GM12878 (cell line): ENCODE results near the gene OR2L5. TPM values are rescaled to one million over a fixed set of nuclear protein-coding genes. Genes with fewer than 3 reads are reported as not detected.

ENCODE experiments used
- ATAC-seq: fragments of 200-7000 bp; cut with Tn5 transposase; 3 replicates; pipeline ENCODE4 v1.9.1; 2020; ENCODE audit warnings: mild to moderate bottlenecking, moderate library complexity
- BruUV-seq: library from RNA; stranded (reverse); fragments of 400-500 nt; replicated peaks from 2 replicates; lab custom pipeline; 2021; lab: Mats Ljungman, UMichigan
- CTCF ChIA-PET: fragments of 300-600 bp; sonication (Branson Sonifier 250); formaldehyde crosslinking; extraction: SDS; loops from one replicate; lab custom pipeline; 2021; ENCODE audit warnings: inconsistent platforms; lab: Yijun Ruan, JAX
- POLR2A ChIA-PET: fragments of 350-600 bp; formaldehyde crosslinking; extraction: SDS; loops from one replicate; lab custom pipeline; 2021; ENCODE audit warnings: inconsistent platforms; lab: Charles Lee
- RAD21 ChIA-PET: fragments of 300-600 bp; sonication (Branson Sonifier 250); formaldehyde crosslinking; loops from one replicate; lab custom pipeline; 2023; ENCODE audit warnings: antibody characterized with exemption; ENCODE audit not compliant: unreplicated experiment; lab: Charles Lee
- SMC1A ChIA-PET: fragments of 300-600 bp; sonication (Branson Sonifier 250); formaldehyde crosslinking; loops from one replicate; lab custom pipeline; 2023; ENCODE audit not compliant: unreplicated experiment, uncharacterized antibody; lab: Charles Lee
- DNase-seq: peaks from one replicate; pipeline ENCODE4 v3.0.0-alpha.2; 2011; ENCODE audit warnings: low read depth, low spot score
- FAIRE-seq: peaks from 3 replicates; lab custom pipeline; 2011; peaks lifted over from hg19 to GRCh38; lab: Jason Lieb, UNC
- H2AFZ ChIP-seq: 2 replicates; pipeline ENCODE4 v1.6.0; 2011; ENCODE audit warnings: low read depth, low read length, control low read depth; ENCODE audit not compliant: control insufficient read depth
- H3K27ac ChIP-seq: 2 replicates; pipeline ENCODE4 v1.5.1; 2011; ENCODE audit warnings: control low read depth; ENCODE audit not compliant: control insufficient read depth, insufficient read depth
- H3K27me3 ChIP-seq, 2 experiments: replicated peaks in 1 of 2; 2 replicates each; pipeline versions ENCODE4 v1.6.0 to v1.6.1; 2011; ENCODE audit warnings: low read length in 1 of 2; ENCODE audit not compliant: control insufficient read depth in 2 of 2, insufficient read depth in 2 of 2
- H3K36me3 ChIP-seq, 2 experiments: 2 replicates each; pipeline ENCODE4 v1.5.1; 2011; ENCODE audit warnings: low read length in 1 of 2; ENCODE audit not compliant: control insufficient read depth in 2 of 2, insufficient read depth in 2 of 2
- H3K4me1 ChIP-seq: 2 replicates; pipeline ENCODE4 v1.6.1; 2011; ENCODE audit warnings: mild to moderate bottlenecking, low read length, moderate library complexity, mixed read lengths; ENCODE audit not compliant: control insufficient read depth, insufficient read depth
- H3K4me2 ChIP-seq: 2 replicates; pipeline ENCODE4 v1.6.0; 2011; ENCODE audit warnings: control low read depth; ENCODE audit not compliant: control insufficient read depth, insufficient read depth
- H3K4me3 ChIP-seq: fragments of 200-600 bp; sonication (generic); 2 replicates; pipeline ENCODE4 v1.5.1; 2016
- H3K79me2 ChIP-seq: 2 replicates; pipeline ENCODE4 v1.6.0; 2011; ENCODE audit warnings: low read length; ENCODE audit not compliant: control insufficient read depth, insufficient read depth
- H3K9ac ChIP-seq: 2 replicates; pipeline ENCODE4 v1.8.0; 2011; ENCODE audit warnings: low read length, control low read depth, mixed read lengths; ENCODE audit not compliant: control insufficient read depth, insufficient read depth
- H3K9me3 ChIP-seq: replicated peaks from 3 replicates; pipeline ENCODE4 v1.5.1; 2011; ENCODE audit warnings: mild to moderate bottlenecking, low read length; ENCODE audit not compliant: control insufficient read depth, insufficient read depth
- H4K20me1 ChIP-seq: 2 replicates; pipeline ENCODE4 v1.6.0; 2011; ENCODE audit not compliant: control insufficient read depth, insufficient read depth
- BRCA1 ChIP-seq: IDR thresholded peaks from 2 replicates; pipeline ENCODE4 v1.6.1; 2011; ENCODE audit warnings: low read depth, low read length, improper control_type of control experiment
- ETV6 ChIP-seq, 2 experiments: fragments of 450-650 bp in 1 of 2; IDR thresholded peaks in 1 of 2; conservative IDR thresholded peaks in 1 of 2; 2 replicates each; pipeline ENCODE4 v1.6.1; 2014; ENCODE audit warnings: antibody characterized with exemption in 1 of 2, borderline replicate concordance in 1 of 2, low read depth in 1 of 2, mild to moderate bottlenecking in 1 of 2, moderate library complexity in 1 of 2
- KLF5 ChIP-seq: fragments of 450-650 bp; IDR thresholded peaks from 2 replicates; pipeline ENCODE4 v1.6.1; 2014; ENCODE audit warnings: mild to moderate bottlenecking; ENCODE audit not compliant: partially characterized antibody
- MYC ChIP-seq: IDR thresholded peaks from 2 replicates; pipeline ENCODE4 v1.6.1; 2011; ENCODE audit warnings: mild to moderate bottlenecking, low read length, moderate library complexity, inconsistent platforms; ENCODE audit not compliant: insufficient read depth, insufficient replicate concordance, insufficient read length, severe bottlenecking
- NFYA ChIP-seq: IDR thresholded peaks from 2 replicates; pipeline ENCODE4 v1.6.1; 2011; ENCODE audit warnings: low read depth, mild to moderate bottlenecking, low read length, improper control_type of control experiment, borderline replicate concordance
- NR2C2 ChIP-seq: IDR thresholded peaks from 2 replicates; pipeline ENCODE4 v1.6.1; 2011; ENCODE audit warnings: borderline replicate concordance, low read depth; ENCODE audit not compliant: control insufficient read depth, insufficient read length
- POLR2AphosphoS2 ChIP-seq: IDR thresholded peaks from 2 replicates; pipeline ENCODE4 v1.6.1; 2011; ENCODE audit warnings: low read depth, mild to moderate bottlenecking, low read length, improper control_type of control experiment, moderate library complexity
- RAD51 ChIP-seq: fragments of 450-650 bp; IDR thresholded peaks from 2 replicates; pipeline ENCODE4 v1.6.1; 2016; ENCODE audit warnings: moderate library complexity, mild to moderate bottlenecking, inconsistent platforms
- RBBP5 ChIP-seq: fragments of 200-600 bp; sonication (generic); conservative IDR thresholded peaks from 2 replicates; pipeline ENCODE4 v1.6.1; 2016
- REST ChIP-seq: IDR thresholded peaks from 2 replicates; pipeline ENCODE4 v1.6.1; 2012; ENCODE audit warnings: mild to moderate bottlenecking, low read depth, low read length
- SIN3A ChIP-seq: IDR thresholded peaks from 2 replicates; pipeline ENCODE4 v1.6.1; 2012; ENCODE audit warnings: low read depth, low read length, improper control_type of control experiment
- SKIL ChIP-seq: fragments of 450-650 bp; IDR thresholded peaks from 2 replicates; pipeline ENCODE4 v1.6.1; 2017; ENCODE audit warnings: mild to moderate bottlenecking, low read depth, inconsistent platforms; ENCODE audit not compliant: poor library complexity, severe bottlenecking
- SMAD5 ChIP-seq: IDR thresholded peaks from 2 replicates; pipeline ENCODE4 v1.6.1; 2016; ENCODE audit warnings: antibody characterized with exemption, low read depth
- SREBF1 ChIP-seq: IDR thresholded peaks from 2 replicates; pipeline ENCODE4 v1.6.1; 2012; ENCODE audit warnings: mild to moderate bottlenecking, low read length
- STAT1 ChIP-seq: fragments of 450-650 bp; conservative IDR thresholded peaks from 2 replicates; pipeline ENCODE4 v1.6.1; 2014; ENCODE audit warnings: antibody characterized with exemption, mild to moderate bottlenecking
- SUPT20H ChIP-seq: IDR thresholded peaks from 2 replicates; pipeline ENCODE4 v1.6.1; 2011; ENCODE audit warnings: low read depth, mild to moderate bottlenecking, low read length, moderate library complexity, borderline replicate concordance; ENCODE audit not compliant: control insufficient read depth
- YBX1 ChIP-seq: fragments of 450-650 bp; IDR thresholded peaks from 2 replicates; pipeline ENCODE4 v1.6.1; 2016; ENCODE audit warnings: antibody characterized with exemption
- WGBS: methylation state at CpG from one replicate; pipeline ENCODE4 v1.1.6; 2016; ENCODE audit warnings: low lambda C conversion rate; ENCODE audit not compliant: insufficient replicate concordance, insufficient coverage; ENCODE audit errors: missing lambda C conversion rate; 5-methylcytosine and 5-hydroxymethylcytosine counted together
- in situ Hi-C: fragments of 300-500 bp; cut with MboI; formaldehyde crosslinking; loops from 9 replicates; pipeline ENCODE4 v1.14.3; 2018; ENCODE audit warnings: mixed read lengths
- intact Hi-C: fragments of 100-400 bp; cut with micrococcal nuclease; formaldehyde crosslinking; loops from one replicate; pipeline ENCODE4 v1.14.2; 2022; ENCODE audit not compliant: unreplicated experiment
- polyA plus RNA-seq, 11 experiments: library from polyadenylated mRNA; depleted of rRNA in 4 of 11; unstranded in 6 of 11; stranded (reverse) in 5 of 11; fragments of >200 nt; fragmentation: Nextera tagmentation in 4 of 11; fragmentation: Illumina TruSeq in 1 of 11; extraction: Ambion mirVana in 4 of 11; extraction: Trizol in 1 of 11; gene quantifications; 1 replicate in 1 of 11; 2 replicates in 10 of 11; pipeline versions ENCODE4 v1.2.1 to v1.2.3, GENCODE V29; 2011 to 2016; ENCODE audit warnings: inconsistent platforms in 2 of 11, missing spikeins in 2 of 11, low read depth in 1 of 11
- total RNA-seq, 4 experiments: library from RNA; depleted of rRNA in 3 of 4; stranded (reverse); fragments of >200 nt in 3 of 4; fragmentation: Illumina TruSeq in 1 of 4; extraction: Trizol in 1 of 4; gene quantifications; 2 replicates each; pipeline versions ENCODE4 v1.2.1 to v1.2.3, GENCODE V29; 2013 to 2021

Gene OR2L5
- total and polyA plus RNA-seq, 10 of the 15 experiments (the other 5 are each of a cell fraction or from before 2014, with no cell fraction given) = not detected

DNA sequence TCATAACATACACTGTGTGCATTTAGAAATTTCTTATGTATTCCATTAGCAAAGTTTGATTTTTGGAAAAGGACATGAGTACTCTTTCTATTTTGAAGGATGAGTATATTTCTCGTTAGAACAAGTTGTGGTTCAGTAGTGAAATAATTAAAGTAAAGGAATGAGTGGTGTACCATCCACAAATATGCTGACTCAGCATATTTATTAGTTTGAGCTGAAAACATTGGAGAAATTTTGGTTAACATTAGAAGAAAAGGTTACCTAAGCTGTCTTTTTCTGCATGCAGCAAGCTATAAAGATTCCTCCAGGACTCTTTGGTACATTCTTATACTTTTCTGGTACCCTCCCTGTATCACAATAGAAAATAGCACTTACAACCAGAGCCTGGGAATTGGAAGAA, 5.7 kb upstream of the OR2L5 start:
- no peak overlapping the region for H3K4me2 ChIP-seq
- CTCF ChIA-PET = no interaction called here
- SMC1A ChIA-PET = no interaction called here
- POLR2A ChIA-PET = no interaction called here
- no peaks in the 10 kb centered on the region for H3K9me3 ChIP-seq
- H3K4me3 ChIP-seq = no peak overlapping the region
- in situ Hi-C loops = no loop called here
- no peaks in the 10 kb centered on the region for H3K27me3 ChIP-seq
- no TSS peak for BruUV-seq
- H3K9ac ChIP-seq = no peak overlapping the region
- DNase-seq = no peak
- intact Hi-C loops = no loop called here
- RAD21 ChIA-PET = no interaction called here
- H4K20me1 ChIP-seq = no peaks in the 10 kb centered on the region
- no peaks in the 10 kb centered on the region for H3K4me1 ChIP-seq
- no peak overlapping the region for H3K27ac ChIP-seq
- FAIRE-seq = no peak
- H3K36me3 ChIP-seq = no peaks in the 10 kb centered on the region
- WGBS = 0% methylated on average over 1 of the region's 1 CpG
- TF ChIP-seq KLF5 (no peak), REST (no peak), YBX1 (no peak), ETV6 (conservative IDR thresholded peaks at IDR 0.05 in 1 of 2, IDR thresholded peaks at IDR 0.05 in 1 of 2; ENCODE audit: borderline replicate concordance in 1 of 2, low read depth in 1 of 2) (no peak), SREBF1 (no peak), NFYA (no peak), POLR2AphosphoS2 (no peak), BRCA1 (no peak), STAT1 (no peak), RAD51 (no peak), SKIL (no peak), SIN3A (no peak), MYC (no peak), SUPT20H (no peak), SMAD5 (no peak), RBBP5 (no peak), NR2C2 (no peak)
- ATAC-seq = no peak
- H3K79me2 ChIP-seq = no peaks in the 10 kb centered on the region
- no peak overlapping the region for H2AFZ ChIP-seq
